Tibial artery (tissue), 4 donors: ENCODE data around the gene PWWP2A.

ENCODE experiments used
- DNase-seq, 2 donors: peaks; one replicate each; pipeline ENCODE4 v3.0.0-alpha.2; 2019
- H3K27ac ChIP-seq, 2 donors: fragments of 200-600 bp; sonication (generic) in 1 of 2; 1 replicate in 1 of 2; 2 replicates in 1 of 2; pipeline ENCODE4 v1.5.1; 2018 to 2019; ENCODE audit warnings: mild to moderate bottlenecking in 1 of 2
- H3K27me3 ChIP-seq, 2 donors: fragments of 200-600 bp; sonication (generic) in 1 of 2; one replicate each; pipeline versions ENCODE4 v1.5.1 to v1.6.0; 2016 to 2019
- H3K36me3 ChIP-seq, 3 donors: fragments of 200-600 bp; sonication (generic) in 2 of 3; one replicate each; pipeline ENCODE4 v1.5.1; 2016 to 2019; ENCODE audit warnings: mild to moderate bottlenecking in 2 of 3
- H3K4me1 ChIP-seq, 4 donors: fragments of 200-600 bp; sonication (generic) in 2 of 4; 1 replicate in 3 of 4; 2 replicates in 1 of 4; pipeline ENCODE4 v1.5.1; 2016 to 2019
- H3K4me3 ChIP-seq, 2 donors: fragments of 200-600 bp; sonication (generic) in 1 of 2; 1 replicate in 1 of 2; 2 replicates in 1 of 2; pipeline ENCODE4 v1.5.1; 2018 to 2019; ENCODE audit warnings: mild to moderate bottlenecking in 2 of 2
- H3K9me3 ChIP-seq, 3 donors: fragments of 200-600 bp; sonication (generic) in 1 of 3; one replicate each; pipeline ENCODE4 v1.5.1; 2016 to 2019
- intact Hi-C: fragments of 100-400 bp; cut with DNase I; formaldehyde crosslinking; loops from one replicate; pipeline ENCODE4 v1.15.0; 2023; ENCODE audit warnings: low total_unique reads
- TF ChIP-seq, protein P1 (sequence below), 2 experiments: fragments of 200-600 bp in 1 of 2; fragments of 450-650 bp in 1 of 2; IDR thresholded peaks; one replicate each; pipeline ENCODE4 v1.5.1; 2017 to 2019; ENCODE audit warnings: antibody characterized with exemption in 2 of 2, mild to moderate bottlenecking in 1 of 2, moderate library complexity in 1 of 2

Gene PWWP2A

DNA sequence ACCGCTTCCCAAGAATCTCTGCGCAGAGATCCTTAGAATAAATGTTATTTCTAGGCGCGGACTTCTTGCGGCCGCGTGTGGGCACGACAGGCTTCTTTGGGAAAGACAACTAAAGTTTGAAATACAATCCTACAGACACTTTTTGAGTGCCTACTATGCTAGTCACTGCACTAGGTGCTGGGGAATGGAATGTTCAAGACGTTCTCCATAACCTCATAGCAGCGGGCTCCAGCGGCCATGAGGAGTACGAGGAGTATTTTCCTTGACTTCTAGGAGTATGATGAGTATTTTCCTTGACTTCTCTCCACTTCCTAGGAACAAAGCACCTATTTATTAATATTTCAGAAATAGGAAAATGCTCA lies 636 bp upstream of the PWWP2A start:
- H3K27ac ChIP-seq, result no peak overlapping the region
- intact Hi-C loops, result loop anchor here (5.0 to 10.0 kb wide), 2 partner anchors 47 to 105 kb away; no protein-coding TSS in a partner anchor

DNA sequence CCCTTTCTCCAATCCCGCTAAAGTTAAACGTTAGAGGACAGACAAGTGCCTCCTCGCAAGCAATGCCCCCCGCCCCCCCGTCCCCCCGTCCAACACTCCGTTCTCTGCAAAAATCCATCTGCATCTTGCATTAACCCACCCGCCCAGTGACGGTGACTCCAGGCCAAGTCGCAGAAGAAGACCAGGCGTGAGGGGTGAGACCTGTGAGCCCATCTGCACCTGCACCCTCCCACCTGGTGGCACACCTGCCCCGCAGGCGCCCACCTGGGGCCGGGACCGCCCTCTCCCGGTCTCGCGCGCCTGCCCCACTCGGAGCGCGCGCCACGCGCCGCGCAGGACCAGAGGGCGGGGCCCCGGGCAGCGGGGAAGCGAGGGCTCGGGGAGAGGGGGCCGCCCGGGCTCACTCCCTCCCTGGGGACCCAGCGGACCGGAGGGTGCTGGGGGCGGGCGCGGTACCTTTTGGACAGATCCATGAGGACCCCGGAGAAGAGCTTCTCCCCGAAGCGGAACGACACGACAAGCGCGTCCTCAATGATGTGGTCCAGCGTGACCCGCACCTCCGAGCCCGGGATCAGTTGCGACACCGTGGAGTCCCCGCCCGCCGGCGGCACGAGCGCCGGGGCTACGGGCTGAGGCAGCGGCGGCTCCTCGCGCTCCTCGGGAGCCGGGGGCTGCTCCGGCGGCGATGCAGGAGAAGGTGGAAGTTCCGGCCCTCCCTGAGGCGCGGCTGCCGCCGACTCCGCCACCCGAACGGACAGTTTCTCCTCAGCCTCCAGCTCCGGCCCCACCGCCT lies 705 bp downstream of the PWWP2A start:
- DNase-seq, result peak; percentile 56 to 81
- Histone ChIP-seq H3K27me3 (no peaks in the 10 kb centered on the region), H3K4me3 (peak overlapping the region; percentile 77 to 99), H3K9me3 (no peaks in the 10 kb centered on the region), H3K4me1 (peaks cover 0 to 27% (median 9%) of the 10 kb centered on the region in 4 donors), H3K36me3 (peaks cover 8 to 38% (median 20%) of the 10 kb centered on the region in 3 donors), H3K27ac (peak overlapping the region; percentile 98 to 99)
- intact Hi-C loops, result loop anchor here (5.0 to 10.0 kb wide), 2 partner anchors 49 to 104 kb away; no protein-coding TSS in a partner anchor
- TF ChIP-seq, protein P1, sequence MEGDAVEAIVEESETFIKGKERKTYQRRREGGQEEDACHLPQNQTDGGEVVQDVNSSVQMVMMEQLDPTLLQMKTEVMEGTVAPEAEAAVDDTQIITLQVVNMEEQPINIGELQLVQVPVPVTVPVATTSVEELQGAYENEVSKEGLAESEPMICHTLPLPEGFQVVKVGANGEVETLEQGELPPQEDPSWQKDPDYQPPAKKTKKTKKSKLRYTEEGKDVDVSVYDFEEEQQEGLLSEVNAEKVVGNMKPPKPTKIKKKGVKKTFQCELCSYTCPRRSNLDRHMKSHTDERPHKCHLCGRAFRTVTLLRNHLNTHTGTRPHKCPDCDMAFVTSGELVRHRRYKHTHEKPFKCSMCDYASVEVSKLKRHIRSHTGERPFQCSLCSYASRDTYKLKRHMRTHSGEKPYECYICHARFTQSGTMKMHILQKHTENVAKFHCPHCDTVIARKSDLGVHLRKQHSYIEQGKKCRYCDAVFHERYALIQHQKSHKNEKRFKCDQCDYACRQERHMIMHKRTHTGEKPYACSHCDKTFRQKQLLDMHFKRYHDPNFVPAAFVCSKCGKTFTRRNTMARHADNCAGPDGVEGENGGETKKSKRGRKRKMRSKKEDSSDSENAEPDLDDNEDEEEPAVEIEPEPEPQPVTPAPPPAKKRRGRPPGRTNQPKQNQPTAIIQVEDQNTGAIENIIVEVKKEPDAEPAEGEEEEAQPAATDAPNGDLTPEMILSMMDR (IDR thresholded peaks at IDR 0.05), result no peak

More for the DNA sequence above, 636 bp upstream of the PWWP2A start:
- TF ChIP-seq, protein P1 (IDR thresholded peaks at IDR 0.05), result peak; percentile 48 to 54
- Histone ChIP-seq H3K4me1 (peaks cover 0 to 21% (median 9%) of the 10 kb centered on the region in 4 donors), H3K36me3 (peaks cover 4 to 27% (median 14%) of the 10 kb centered on the region in 3 donors), H3K9me3 (no peaks in the 10 kb centered on the region), H3K4me3 (no peak overlapping the region), H3K27me3 (no peaks in the 10 kb centered on the region)
- DNase-seq, result no peak

DNA sequence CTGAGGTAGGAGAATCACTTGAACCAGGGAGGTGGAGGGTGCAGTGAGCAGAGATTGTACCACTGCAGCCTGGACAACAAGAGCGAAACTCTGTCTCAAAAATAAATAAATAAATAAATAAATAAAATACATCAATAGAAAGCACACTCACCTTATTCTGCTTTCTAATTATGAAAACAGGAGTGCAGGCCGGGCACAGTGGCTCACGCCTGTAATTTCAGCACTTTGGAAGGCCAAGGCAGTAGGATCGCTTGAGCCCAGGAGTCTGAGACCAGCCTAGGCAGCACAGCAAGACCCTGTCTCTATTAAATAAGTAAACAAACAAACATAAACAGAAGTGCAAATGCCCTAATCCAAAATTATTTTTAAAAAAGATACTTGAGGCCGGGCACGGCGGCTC lies 2.3 kb downstream of the PWWP2A start:
- TF ChIP-seq, protein P1 (IDR thresholded peaks at IDR 0.05), result no peak
- H3K27me3 ChIP-seq, result no peaks in the 10 kb centered on the region
- no peak for DNase-seq
- no peaks in the 10 kb centered on the region for H3K9me3 ChIP-seq
- H3K4me1 ChIP-seq, result peaks cover 0 to 30% (median 9%) of the 10 kb centered on the region in 4 donors
- H3K27ac ChIP-seq, result no peak overlapping the region
- H3K36me3 ChIP-seq, result peaks cover 14 to 48% (median 29%) of the 10 kb centered on the region in 3 donors
- no peak overlapping the region for H3K4me3 ChIP-seq
- intact Hi-C loops, result loop anchor here (5.0 to 10.0 kb wide), 2 partner anchors 50 to 102 kb away; no protein-coding TSS in a partner anchor

DNA sequence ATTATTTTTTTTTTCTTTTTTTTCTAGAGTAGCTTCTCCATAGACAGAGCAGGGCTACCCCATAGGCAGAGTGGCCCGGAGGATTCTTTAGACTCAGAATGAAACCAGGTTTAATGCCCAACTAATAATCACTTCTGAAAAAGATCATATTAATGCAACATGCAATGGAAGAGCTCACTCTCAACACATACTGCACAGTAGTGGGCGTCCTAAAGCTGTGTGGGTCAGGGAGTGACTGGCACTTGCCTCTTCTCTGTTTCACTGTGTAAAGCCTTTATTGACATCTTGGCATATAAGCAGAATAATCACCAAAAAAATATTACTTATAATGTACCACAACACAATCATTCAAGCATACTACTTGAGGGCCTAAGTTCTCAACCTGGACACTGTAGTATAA lies 11.1 kb downstream of the PWWP2A start:
- no peak for DNase-seq
- H3K27ac ChIP-seq, result no peak overlapping the region
- intact Hi-C loops, result no loop called here

DNA sequence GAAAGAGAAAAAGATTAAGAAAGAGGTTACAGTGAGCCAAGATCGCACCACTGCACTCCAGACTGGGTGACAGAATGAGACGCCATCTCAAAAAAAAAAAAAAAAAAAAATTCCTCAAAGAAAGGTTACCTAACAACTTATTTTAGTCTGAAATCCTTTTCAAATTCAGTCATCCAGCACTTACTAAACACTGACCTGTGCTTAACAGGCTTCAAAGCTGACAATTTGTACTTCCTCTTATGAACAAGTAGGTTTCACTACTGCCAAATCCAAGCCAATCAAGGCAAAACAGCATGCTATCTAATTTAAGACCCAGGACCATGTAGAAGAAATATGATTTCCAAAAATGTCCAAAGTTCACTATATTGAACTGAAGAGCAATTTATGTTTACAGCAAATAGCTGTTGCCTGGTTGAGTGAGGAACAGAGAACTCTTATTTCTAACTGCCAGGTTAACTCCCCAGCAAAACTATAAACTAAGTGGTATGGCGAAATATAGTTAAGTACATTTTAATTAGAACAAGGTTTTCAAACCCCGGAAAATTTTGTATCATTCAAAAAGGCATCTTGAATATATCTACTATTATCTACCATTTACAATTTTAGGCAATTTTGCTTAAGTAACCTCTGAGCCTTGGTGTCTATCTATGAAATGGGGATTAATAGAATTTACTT lies 13.4 kb downstream of the PWWP2A start:
- Histone ChIP-seq H3K9me3 (no peaks in the 10 kb centered on the region), H3K27ac (no peak overlapping the region), H3K36me3 (peaks cover 0 to 14% (median 11%) of the 10 kb centered on the region in 3 donors), H3K4me1 (peaks cover 0 to 22% (median 6%) of the 10 kb centered on the region in 4 donors), H3K27me3 (no peaks in the 10 kb centered on the region), H3K4me3 (no peak overlapping the region)
- TF ChIP-seq, protein P1 (IDR thresholded peaks at IDR 0.05), result no peak
- no peak for DNase-seq
- intact Hi-C loops, result no loop called here

More for the DNA sequence above, 11.1 kb downstream of the PWWP2A start:
- Histone ChIP-seq H3K9me3 (no peaks in the 10 kb centered on the region), H3K36me3 (peaks cover 5 to 32% (median 20%) of the 10 kb centered on the region in 3 donors), H3K4me3 (no peak overlapping the region), H3K4me1 (peaks cover 0 to 19% (median 3%) of the 10 kb centered on the region in 4 donors), H3K27me3 (no peaks in the 10 kb centered on the region)
- TF ChIP-seq, protein P1 (IDR thresholded peaks at IDR 0.05), result no peak
